Activated T-cell treated with anti-CD3 and anti-CD28 coated beads, Interleukin-2, amount 50 U/mL, for 24 hours (primary cell): ENCODE results near the gene RALGAPA2.

ENCODE experiments used
- DNase-seq: peaks from one replicate; pipeline ENCODE4 v3.0.0-alpha.2; 2020
- H3K27ac Mint-ChIP-seq: 2 replicates; pipeline ENCODE4 v1.8.0; 2020; ENCODE audit warnings: mild to moderate bottlenecking, mixed read lengths
- H3K27me3 Mint-ChIP-seq: 2 replicates; pipeline ENCODE4 v1.8.0; 2020; ENCODE audit warnings: mixed read lengths
- H3K36me3 Mint-ChIP-seq: 2 replicates; pipeline ENCODE4 v1.8.0; 2020; ENCODE audit warnings: low read depth, mixed read lengths
- H3K4me1 Mint-ChIP-seq: 2 replicates; pipeline ENCODE4 v1.8.0; 2020; ENCODE audit warnings: low read depth, mixed read lengths
- H3K4me3 Mint-ChIP-seq: 2 replicates; pipeline ENCODE4 v1.8.0; 2020; ENCODE audit warnings: mild to moderate bottlenecking, moderate library complexity, mixed read lengths
- H3K9me3 Mint-ChIP-seq: 2 replicates; pipeline ENCODE4 v1.8.0; 2020; ENCODE audit warnings: mixed read lengths

The RALGAPA2 gene

DNA sequence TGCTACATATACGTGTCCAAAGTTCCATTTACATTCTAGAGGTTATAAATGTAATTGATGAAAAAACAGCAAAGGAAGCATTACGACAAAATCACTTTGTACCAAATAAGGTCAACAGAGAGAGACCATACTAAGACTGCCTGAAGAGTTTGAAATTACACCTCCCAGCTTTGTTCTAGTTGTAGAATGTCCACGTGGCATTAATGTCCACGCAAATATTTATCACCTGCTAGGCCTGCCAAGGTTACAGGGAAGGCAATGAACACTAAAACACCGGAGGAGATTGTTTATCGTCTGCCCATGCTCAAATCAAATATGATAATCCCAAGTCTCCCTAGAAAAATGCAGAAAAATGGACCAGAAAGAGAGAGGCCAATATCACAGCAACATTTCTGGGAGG is 6.2 kb downstream of the RALGAPA2 start:
- no peak for DNase-seq
- Mint-ChIP-seq H3K4me3 (no peak overlapping the region), H3K9me3 (peaks cover 2% of the 10 kb centered on the region), H3K36me3 (peaks cover 11% of the 10 kb centered on the region), H3K27ac (no peak overlapping the region), H3K27me3 (no peaks in the 10 kb centered on the region), H3K4me1 (peaks cover 49% of the 10 kb centered on the region)

DNA sequence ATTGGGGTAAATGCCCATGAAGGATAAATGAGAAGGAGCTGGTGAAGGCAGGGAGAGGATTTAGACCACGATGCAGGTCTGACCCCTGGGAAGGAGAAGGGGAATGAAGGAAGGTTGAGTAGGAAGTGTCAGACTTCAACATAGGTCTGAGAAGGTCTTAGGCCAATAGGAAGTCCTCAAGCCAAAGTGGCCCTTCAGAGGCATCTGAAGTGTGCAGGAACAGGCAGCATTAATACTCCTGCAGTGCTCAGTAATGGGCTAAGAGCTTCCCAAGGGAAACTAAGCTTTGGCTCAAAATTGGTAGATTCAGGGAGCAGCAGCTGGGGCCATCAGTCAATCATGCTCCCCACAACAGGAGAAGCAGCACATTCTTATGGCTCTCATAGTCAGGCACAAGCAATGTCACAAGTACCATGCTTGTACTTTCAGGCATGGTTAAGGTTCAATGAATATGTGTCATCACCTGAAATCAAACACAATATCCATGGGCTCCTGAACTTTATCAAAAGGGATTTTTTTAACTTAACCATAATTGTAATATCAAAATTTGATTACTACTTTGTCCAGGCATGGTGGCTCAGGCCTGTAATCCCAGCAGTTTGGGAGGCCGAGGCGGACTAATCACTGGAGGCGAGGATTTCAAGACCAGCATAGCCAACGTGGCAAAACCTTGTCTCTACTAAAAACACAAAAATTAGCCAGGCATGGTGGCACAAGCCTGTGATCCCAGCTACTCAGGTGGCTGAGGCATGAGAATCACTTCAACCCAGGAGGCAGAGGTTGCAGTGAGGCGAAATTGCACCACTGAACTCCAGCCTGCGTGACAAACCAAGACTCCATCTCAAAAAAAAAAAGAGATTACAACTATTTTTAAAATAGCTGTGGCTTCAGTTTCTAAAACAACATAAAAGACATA is 9.9 kb downstream of the RALGAPA2 start:
- Mint-ChIP-seq H3K27me3 (no peaks in the 10 kb centered on the region), H3K4me1 (peaks cover 37% of the 10 kb centered on the region), H3K27ac (no peak overlapping the region), H3K36me3 (no peaks in the 10 kb centered on the region), H3K4me3 (no peak overlapping the region), H3K9me3 (peaks cover 2% of the 10 kb centered on the region)
- no peak for DNase-seq

DNA sequence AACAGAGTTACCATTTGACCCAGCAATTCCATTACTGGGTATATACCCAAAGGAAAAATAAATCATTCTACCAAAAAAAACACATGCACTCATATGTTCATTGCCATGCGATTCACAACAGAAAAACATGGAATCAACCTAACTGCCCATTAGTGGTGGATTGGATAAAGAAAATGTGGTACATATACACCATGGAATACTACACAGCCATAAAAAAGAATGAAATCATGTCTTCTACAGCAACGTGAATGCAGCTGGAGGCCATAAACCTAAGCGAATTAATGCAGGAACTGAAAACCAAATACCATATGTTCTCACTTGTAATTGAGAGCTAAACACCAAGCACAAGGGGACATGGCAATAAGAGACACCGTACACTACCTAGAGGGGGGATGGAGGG is 12.5 kb downstream of the RALGAPA2 start:
- H3K4me1 Mint-ChIP-seq, result peaks cover 43% of the 10 kb centered on the region
- H3K27ac Mint-ChIP-seq, result no peak overlapping the region
- no peaks in the 10 kb centered on the region for H3K36me3 Mint-ChIP-seq
- no peak for DNase-seq
- H3K4me3 Mint-ChIP-seq, result no peak overlapping the region
- H3K27me3 Mint-ChIP-seq, result no peaks in the 10 kb centered on the region
- H3K9me3 Mint-ChIP-seq, result peaks cover 2% of the 10 kb centered on the region

DNA sequence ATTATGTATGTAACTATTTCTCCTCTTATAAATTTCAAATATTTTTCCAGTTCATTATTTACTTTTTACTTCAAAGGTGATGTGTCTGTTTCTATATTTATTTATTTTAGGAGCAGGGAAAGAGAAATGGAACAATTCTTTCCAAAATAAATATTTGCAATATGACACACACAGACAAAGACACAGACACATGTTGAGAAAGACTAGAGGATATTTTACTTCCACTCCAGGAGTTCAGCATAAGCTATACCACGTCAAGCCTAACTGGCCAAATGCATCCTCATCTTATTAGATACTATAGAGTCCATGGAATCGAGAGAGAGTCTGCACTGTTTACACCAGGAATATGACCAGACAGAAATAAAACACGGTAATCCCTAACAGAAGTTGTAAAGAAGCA is 13.3 kb downstream of the RALGAPA2 start:
- Mint-ChIP-seq H3K9me3 (peaks cover 2% of the 10 kb centered on the region), H3K36me3 (no peaks in the 10 kb centered on the region), H3K4me1 (peaks cover 37% of the 10 kb centered on the region), H3K27ac (no peak overlapping the region), H3K4me3 (no peak overlapping the region), H3K27me3 (no peaks in the 10 kb centered on the region)
- no peak for DNase-seq

DNA sequence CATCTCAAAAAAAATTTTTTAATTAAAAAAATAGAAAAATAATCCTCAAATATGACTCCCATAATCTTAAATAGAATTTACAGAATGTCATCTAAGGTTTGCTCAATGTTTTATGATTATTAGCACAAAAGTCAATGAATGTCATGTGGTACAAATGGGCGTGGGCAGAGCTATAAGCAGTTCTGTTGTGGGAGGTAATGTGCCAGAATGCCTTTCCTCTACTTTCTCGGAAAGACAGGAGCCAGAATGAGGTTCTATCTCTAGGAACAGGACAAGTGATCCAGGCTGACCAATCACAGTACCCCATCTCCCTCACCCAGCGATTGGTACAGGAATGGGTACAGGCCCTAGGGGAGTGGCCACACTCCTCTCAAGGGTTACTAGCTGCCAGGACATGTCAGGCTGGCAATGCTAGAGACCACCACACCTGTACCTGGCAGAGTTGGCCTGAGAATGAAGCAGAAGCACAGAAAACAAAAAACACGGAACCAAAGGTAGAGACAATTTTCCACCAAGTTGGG is 15.1 kb downstream of the RALGAPA2 start:
- no peaks in the 10 kb centered on the region for H3K27me3 Mint-ChIP-seq
- H3K9me3 Mint-ChIP-seq, result peaks cover 2% of the 10 kb centered on the region
- no peak overlapping the region for H3K27ac Mint-ChIP-seq
- H3K4me1 Mint-ChIP-seq, result peaks cover 36% of the 10 kb centered on the region
- DNase-seq, result no peak
- no peak overlapping the region for H3K4me3 Mint-ChIP-seq
- no peaks in the 10 kb centered on the region for H3K36me3 Mint-ChIP-seq

DNA sequence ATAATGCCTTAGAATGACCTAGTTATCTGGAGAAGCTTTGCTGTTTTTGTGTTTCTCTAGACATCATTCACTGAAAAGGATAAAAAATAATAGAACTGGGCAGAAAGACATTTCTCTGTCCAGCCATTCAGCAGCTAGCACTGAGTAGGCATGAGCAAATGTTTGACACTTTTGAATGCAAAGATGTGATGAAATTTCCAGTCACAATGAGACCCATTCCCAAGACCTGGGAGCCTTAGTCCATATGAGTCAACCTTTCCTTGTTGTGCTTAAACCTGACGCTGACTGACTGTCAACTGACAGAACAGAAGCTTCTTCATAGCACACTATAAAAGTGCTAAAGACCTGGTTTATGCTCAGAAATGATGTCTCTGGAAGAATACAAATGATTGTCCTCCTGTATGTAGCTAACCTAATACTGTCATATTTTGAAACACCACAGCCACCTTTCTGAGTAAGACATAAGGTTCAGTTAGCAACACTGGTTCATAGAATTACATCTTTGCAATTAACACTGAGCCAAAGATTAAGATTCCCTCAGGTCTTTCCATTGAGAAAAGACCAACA is 17.1 kb downstream of the RALGAPA2 start:
- H3K36me3 Mint-ChIP-seq, result no peaks in the 10 kb centered on the region
- peaks cover 38% of the 10 kb centered on the region for H3K4me1 Mint-ChIP-seq
- no peak for DNase-seq
- peaks cover 2% of the 10 kb centered on the region for H3K9me3 Mint-ChIP-seq
- no peak overlapping the region for H3K27ac Mint-ChIP-seq
- no peaks in the 10 kb centered on the region for H3K27me3 Mint-ChIP-seq
- no peak overlapping the region for H3K4me3 Mint-ChIP-seq

DNA sequence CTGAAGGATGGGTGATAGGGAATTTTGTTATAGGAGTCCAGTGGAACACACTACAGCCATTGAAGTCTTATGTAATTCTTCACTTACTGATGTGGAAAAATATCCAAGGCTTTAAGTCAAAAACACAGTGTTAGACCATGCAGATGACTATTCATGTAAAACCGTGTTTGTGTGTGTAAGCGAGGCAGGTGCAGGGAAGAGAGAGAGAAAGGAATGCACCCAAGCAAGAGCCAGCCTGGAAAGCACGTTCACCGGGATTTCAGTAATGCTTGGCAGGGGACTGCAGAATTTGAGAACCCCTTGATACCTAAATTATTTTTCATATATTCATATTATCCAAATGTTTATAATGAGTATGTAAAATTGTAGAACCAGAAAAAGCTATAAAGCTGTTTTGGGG is 17.9 kb downstream of the RALGAPA2 start:
- no peaks in the 10 kb centered on the region for H3K27me3 Mint-ChIP-seq
- peaks cover 35% of the 10 kb centered on the region for H3K4me1 Mint-ChIP-seq
- H3K9me3 Mint-ChIP-seq, result no peaks in the 10 kb centered on the region
- no peak for DNase-seq
- no peak overlapping the region for H3K4me3 Mint-ChIP-seq
- no peak overlapping the region for H3K27ac Mint-ChIP-seq
- H3K36me3 Mint-ChIP-seq, result no peaks in the 10 kb centered on the region

DNA sequence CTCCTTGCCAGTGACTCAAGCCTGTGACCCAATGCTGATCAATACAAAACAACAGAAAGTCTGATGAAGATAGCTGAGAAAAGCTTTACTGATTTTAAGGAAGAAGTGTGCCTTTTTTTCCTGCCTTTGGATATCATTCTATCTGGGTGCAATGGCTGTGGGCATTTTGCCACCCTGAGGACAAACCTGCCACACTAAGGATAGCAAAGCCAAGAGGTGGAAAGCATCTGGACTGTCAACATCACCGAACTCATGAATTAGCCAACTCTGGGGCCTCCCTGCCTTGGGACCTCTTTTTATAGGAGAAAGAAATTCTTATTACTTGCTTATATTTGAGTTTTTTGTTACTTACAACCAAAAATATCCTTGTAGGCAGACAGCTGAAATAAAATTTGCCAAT is 19.9 kb downstream of the RALGAPA2 start:
- H3K9me3 Mint-ChIP-seq, result no peaks in the 10 kb centered on the region
- no peaks in the 10 kb centered on the region for H3K36me3 Mint-ChIP-seq
- H3K4me1 Mint-ChIP-seq, result peaks cover 34% of the 10 kb centered on the region
- H3K4me3 Mint-ChIP-seq, result no peak overlapping the region
- no peak for DNase-seq
- H3K27me3 Mint-ChIP-seq, result no peaks in the 10 kb centered on the region
- no peak overlapping the region for H3K27ac Mint-ChIP-seq

DNA sequence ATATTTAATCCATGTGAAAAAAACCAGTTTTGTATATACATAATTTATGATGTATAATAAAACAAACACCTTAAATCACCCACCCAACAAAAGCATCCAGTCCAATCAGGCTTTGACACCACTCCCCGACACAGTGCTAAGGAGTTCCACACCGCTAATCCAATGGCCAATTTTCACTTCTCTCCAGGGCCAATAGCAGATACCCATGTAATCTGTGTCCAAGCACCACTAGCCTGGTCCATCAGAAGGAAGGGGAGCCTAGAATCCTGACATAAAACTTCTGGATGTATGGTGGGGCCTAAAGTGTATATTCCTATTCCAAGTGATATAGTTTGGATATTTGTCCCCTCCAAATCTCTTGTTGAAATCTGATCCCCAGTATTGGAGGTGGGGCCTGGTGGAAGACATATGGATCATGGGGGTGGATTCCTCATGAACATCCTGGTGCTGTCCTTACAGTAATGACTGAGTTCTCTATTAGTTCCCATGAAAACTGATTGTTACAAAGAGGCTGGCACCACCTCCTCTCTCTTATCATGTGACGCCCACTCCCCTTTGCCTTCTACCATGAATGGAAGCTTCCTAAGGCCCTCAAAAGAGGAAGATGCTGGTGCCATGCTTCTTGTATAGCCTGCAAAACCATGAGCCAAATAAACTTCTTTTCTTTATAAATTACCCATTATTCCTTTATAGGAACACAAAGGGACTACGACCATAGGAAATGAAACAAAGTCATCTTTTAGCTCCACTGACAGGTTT is 20.8 kb downstream of the RALGAPA2 start:
- Mint-ChIP-seq H3K4me1 (peaks cover 38% of the 10 kb centered on the region), H3K9me3 (no peaks in the 10 kb centered on the region), H3K4me3 (no peak overlapping the region), H3K27ac (no peak overlapping the region), H3K36me3 (no peaks in the 10 kb centered on the region), H3K27me3 (no peaks in the 10 kb centered on the region)
- DNase-seq, result no peak

DNA sequence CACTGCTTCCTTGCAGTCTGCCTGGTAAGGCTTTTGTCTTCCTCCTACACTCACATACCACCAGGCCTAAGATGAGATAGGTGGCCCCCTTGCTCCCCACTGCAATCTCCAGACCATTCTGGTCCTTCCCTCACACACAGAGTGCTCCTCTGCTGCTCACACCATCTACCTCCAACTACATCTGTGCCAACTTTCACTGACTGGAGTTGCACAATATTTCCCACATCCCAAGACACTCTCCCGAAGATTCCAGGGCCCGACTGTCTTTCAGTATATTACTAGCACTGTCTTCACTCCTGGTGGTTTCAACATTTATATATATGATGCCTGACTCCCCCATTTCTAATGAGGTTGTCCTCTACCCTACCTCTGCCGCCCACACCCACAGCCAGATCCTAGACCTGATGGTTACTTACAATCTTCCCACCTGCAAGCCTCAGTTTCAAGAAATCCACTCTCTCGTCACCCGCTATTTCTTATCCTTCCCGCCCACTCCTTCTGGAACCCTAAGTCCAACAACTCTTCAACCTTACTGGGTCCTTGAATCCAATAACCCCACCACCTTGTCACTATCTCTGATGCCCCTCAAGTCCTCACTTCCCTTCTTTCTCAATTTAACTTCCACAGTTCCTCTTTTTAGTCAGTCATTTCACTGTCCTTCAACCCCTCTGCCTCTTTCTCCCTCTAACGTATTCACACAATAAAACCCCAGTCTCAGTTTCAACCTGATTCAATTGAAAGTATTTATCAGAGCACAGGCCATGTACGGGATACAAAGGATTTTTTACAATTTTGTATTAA is 21.6 kb downstream of the RALGAPA2 start:
- Mint-ChIP-seq H3K36me3 (no peaks in the 10 kb centered on the region), H3K9me3 (no peaks in the 10 kb centered on the region), H3K27me3 (no peaks in the 10 kb centered on the region), H3K4me3 (no peak overlapping the region), H3K4me1 (peaks cover 36% of the 10 kb centered on the region), H3K27ac (no peak overlapping the region)
- no peak for DNase-seq

DNA sequence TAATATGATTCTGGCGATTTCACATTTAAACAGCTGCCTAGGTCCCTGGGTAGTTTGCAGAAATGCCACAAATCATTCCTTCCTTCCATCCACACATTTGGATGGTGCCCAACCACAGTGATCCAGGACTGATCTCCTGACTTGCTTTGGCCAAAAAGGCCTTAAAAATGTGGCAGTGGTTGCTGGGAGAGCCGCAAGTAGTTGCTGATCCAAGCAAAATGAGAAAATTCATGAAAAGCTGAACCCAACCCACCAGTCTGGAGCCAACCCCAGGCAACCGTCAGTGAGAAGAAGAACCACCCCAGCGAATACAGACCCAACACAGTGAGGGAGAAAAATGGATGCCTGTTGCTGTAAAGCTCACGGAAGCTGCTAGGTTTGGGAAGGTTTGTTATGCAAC is 25.1 kb downstream of the RALGAPA2 start:
- H3K36me3 Mint-ChIP-seq, result no peaks in the 10 kb centered on the region
- DNase-seq, result no peak
- no peaks in the 10 kb centered on the region for H3K27me3 Mint-ChIP-seq
- H3K4me3 Mint-ChIP-seq, result no peak overlapping the region
- peaks cover 60% of the 10 kb centered on the region for H3K4me1 Mint-ChIP-seq
- no peak overlapping the region for H3K27ac Mint-ChIP-seq
- H3K9me3 Mint-ChIP-seq, result no peaks in the 10 kb centered on the region

DNA sequence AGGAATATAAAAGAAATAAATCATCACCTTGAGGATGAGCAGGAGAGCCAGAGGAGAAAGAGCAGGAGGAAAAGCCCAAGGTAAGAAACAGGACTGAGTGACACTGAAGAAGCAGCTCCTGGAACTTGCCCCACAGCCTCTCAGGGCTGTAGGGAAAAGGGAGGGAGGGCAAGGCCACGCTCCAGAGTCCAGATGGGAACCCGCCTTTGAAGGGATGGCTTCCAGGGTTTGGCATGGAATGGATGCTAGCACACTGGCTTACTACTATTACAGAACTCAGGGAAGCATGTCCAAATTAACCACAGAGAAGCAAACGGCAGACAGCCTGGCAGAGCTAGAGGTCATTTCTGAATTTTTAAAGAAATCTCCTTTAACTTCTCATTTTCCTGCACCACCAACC is 26.8 kb downstream of the RALGAPA2 start:
- Mint-ChIP-seq H3K4me1 (peaks cover 61% of the 10 kb centered on the region), H3K9me3 (no peaks in the 10 kb centered on the region), H3K4me3 (no peak overlapping the region), H3K36me3 (no peaks in the 10 kb centered on the region), H3K27ac (no peak overlapping the region), H3K27me3 (no peaks in the 10 kb centered on the region)
- no peak for DNase-seq

DNA sequence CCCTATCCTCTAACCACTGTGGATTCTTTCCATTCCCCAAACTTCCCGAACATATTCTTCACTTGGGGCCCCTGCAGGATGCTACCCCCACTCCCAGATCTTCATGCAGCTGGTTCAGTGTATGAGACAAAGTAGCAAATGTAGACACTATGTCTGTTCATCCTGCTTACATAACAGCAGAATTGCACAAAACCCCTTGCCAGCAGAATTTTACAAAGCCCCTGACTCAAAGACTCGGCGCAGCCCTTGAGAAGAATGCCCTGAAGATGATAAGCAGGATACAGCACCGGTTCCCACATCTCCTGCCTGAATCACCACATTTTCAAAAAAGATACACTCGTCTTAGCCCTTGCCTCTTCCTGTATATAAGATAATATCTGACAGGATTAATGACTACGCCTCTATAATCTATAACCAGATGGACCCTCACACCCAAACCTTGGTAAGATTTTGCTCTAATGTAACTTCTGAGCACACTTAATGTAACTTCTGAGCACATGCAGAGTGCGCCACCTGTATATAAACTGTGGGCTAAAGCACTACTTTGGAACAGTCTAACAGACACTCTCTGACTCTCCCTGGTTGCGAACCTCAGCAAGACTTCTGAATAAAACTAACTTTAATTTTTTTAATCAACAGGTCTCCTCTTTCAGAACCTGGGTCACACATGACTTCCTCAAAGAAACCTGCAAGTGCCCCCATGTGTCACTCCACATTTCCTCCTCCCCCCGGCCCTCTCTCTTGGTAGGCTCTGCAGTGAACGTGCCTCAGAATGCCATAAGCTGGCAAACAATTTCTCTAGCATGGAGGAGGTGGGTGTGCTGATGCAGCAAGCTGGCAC is 28.7 kb downstream of the RALGAPA2 start:
- DNase-seq, result no peak
- peaks cover 5% of the 10 kb centered on the region for H3K36me3 Mint-ChIP-seq
- no peak overlapping the region for H3K27ac Mint-ChIP-seq
- no peak overlapping the region for H3K4me3 Mint-ChIP-seq
- H3K4me1 Mint-ChIP-seq, result peaks cover 61% of the 10 kb centered on the region
- H3K9me3 Mint-ChIP-seq, result no peaks in the 10 kb centered on the region
- H3K27me3 Mint-ChIP-seq, result no peaks in the 10 kb centered on the region
